Right cardiac atrium (tissue), 5 donors: ENCODE measurements around the gene TTYH1. TPM values are rescaled to one million over a fixed set of nuclear protein-coding genes. Genes with fewer than 3 reads are reported as not detected.

Experiments used
- polyA plus RNA-seq: library from polyadenylated mRNA; stranded (reverse); fragments of 200-250 nt; gene quantifications from one replicate; pipeline ENCODE4 v1.2.3, GENCODE V29; 2013
- total RNA-seq, 4 donors: library from RNA; stranded (reverse); fragmentation: NEBNext Ultra II Directional; extraction: Animal tissue kit (Norgen Biotek cat#: 25700); gene quantifications; one replicate each; pipeline ENCODE4 v1.2.1, GENCODE V29; 2021
- donor health status: healthy with polysubstance abuse.
- donor health status: DM: no; HTN: yes; CAD: no.
- donor health status: DM: no; HTN: no; CAD: no.
- donor health status: DM: no; HTN: yes; CAD: no; lungs with severe emphysema.
- donor health status: DM: yes; HTN: yes; CAD: no.

The TTYH1 gene
- total and polyA plus RNA-seq, 5 donors: 2.4 to 3.6 (median 3.0) TPM

Other genes with a start within 250 kb of the TTYH1 start
- gene TMC4, start 242.3 kb upstream of the TTYH1 start, total RNA-seq: 1 to 10 TPM; 1.0 to 3.8 (median 2.5) TPM
- gene TMC4, start 242.3 kb upstream of the TTYH1 start, polyA plus RNA-seq: 2.3 TPM
- gene MBOAT7, start 225.9 kb upstream of the TTYH1 start, total RNA-seq: 10 to 100 TPM; 18.9 to 23.6 (median 21.4) TPM
- gene MBOAT7, start 225.9 kb upstream of the TTYH1 start, polyA plus RNA-seq: 16.1 TPM
- gene TSEN34, start 224.2 kb upstream of the TTYH1 start, total RNA-seq: 10 to 100 TPM; 17.6 to 22.1 (median 18.3) TPM
- 20.9 TPM for gene TSEN34, start 224.2 kb upstream of the TTYH1 start, polyA plus RNA-seq
- gene RPS9, start 214.6 kb upstream of the TTYH1 start, total RNA-seq: 100 to 1,000 TPM; 704 to 879 (median 833) TPM
- gene RPS9, start 214.6 kb upstream of the TTYH1 start, polyA plus RNA-seq: 1,572 TPM
- 1 to 10 TPM; 2.5 to 5.7 (median 4.9) TPM for gene LILRB3, start 192.5 kb upstream of the TTYH1 start, total RNA-seq
- gene LILRB3, start 192.5 kb upstream of the TTYH1 start, polyA plus RNA-seq: 0.95 TPM
- gene LILRA6, start 172.7 kb upstream of the TTYH1 start, total RNA-seq: 1 to 10 TPM; 1.9 to 3.9 (median 2.5) TPM
- 1.00 TPM for gene LILRA6, start 172.7 kb upstream of the TTYH1 start, polyA plus RNA-seq
- gene LILRB5, start 158.2 kb upstream of the TTYH1 start, total RNA-seq: 10 to 100 TPM; 10.1 to 18.6 (median 12.4) TPM
- gene LILRB5, start 158.2 kb upstream of the TTYH1 start, polyA plus RNA-seq: 6.0 TPM
- 1 to 10 TPM; 2.8 to 5.0 (median 4.8) TPM for gene LILRB2, start 134.4 kb upstream of the TTYH1 start, total RNA-seq
- gene LILRB2, start 134.4 kb upstream of the TTYH1 start, polyA plus RNA-seq: 1.9 TPM
- gene LILRA5, start 102.3 kb upstream of the TTYH1 start, total RNA-seq: 1 to 10 TPM; 1.7 to 2.7 (median 2.2) TPM
- 0.61 TPM for gene LILRA5, start 102.3 kb upstream of the TTYH1 start, polyA plus RNA-seq
- not detected for gene LILRA4, start 76.3 kb upstream of the TTYH1 start, total RNA-seq
- gene LILRA4, start 76.3 kb upstream of the TTYH1 start, polyA plus RNA-seq: not detected
- gene LAIR1, start 50.5 kb upstream of the TTYH1 start, total RNA-seq: 1 to 10 TPM; 6.8 to 9.1 (median 8.1) TPM
- 2.9 TPM for gene LAIR1, start 50.5 kb upstream of the TTYH1 start, polyA plus RNA-seq
- 10 to 100 TPM; 66.2 to 87.4 (median 71.4) TPM for gene LENG8, start 33.7 kb downstream of the TTYH1 start, total RNA-seq
- gene LENG8, start 33.7 kb downstream of the TTYH1 start, polyA plus RNA-seq: 77.5 TPM
- gene LENG9, start 48.3 kb downstream of the TTYH1 start, total RNA-seq: 1 to 10 TPM; 2.1 to 4.1 (median 2.7) TPM
- gene LENG9, start 48.3 kb downstream of the TTYH1 start, polyA plus RNA-seq: 2.3 TPM
- gene CDC42EP5, start 57.8 kb downstream of the TTYH1 start, total RNA-seq: 10 to 100 TPM; 10.4 to 22.5 (median 12.8) TPM
- gene CDC42EP5, start 57.8 kb downstream of the TTYH1 start, polyA plus RNA-seq: 10.8 TPM
- gene LAIR2, start 87.4 kb downstream of the TTYH1 start, total RNA-seq: not detected
- not detected for gene LAIR2, start 87.4 kb downstream of the TTYH1 start, polyA plus RNA-seq
- 1 to 10 TPM; 1.6 to 5.6 (median 3.4) TPM for gene LILRA2, start 158.3 kb downstream of the TTYH1 start, total RNA-seq
- gene LILRA2, start 158.3 kb downstream of the TTYH1 start, polyA plus RNA-seq: 0.88 TPM
- gene LILRA1, start 178.2 kb downstream of the TTYH1 start, total RNA-seq: 1 to 10 TPM in 2 of 4 donors, under 1 TPM in 2; 0.64 to 1.5 (median 1.0) TPM
- gene LILRA1, start 178.2 kb downstream of the TTYH1 start, polyA plus RNA-seq: 0.20 TPM
- gene LILRB1, start 215.0 kb downstream of the TTYH1 start, total RNA-seq: 1 to 10 TPM; 2.4 to 4.1 (median 2.7) TPM
- gene LILRB1, start 215.0 kb downstream of the TTYH1 start, polyA plus RNA-seq: 1.2 TPM
- gene LILRB4, start 247.5 kb downstream of the TTYH1 start, total RNA-seq: 1 to 10 TPM; 3.0 to 5.3 (median 4.6) TPM
- gene LILRB4, start 247.5 kb downstream of the TTYH1 start, polyA plus RNA-seq: 1.4 TPM